Panc1 (cell line): Measurements from ENCODE around the gene PHF21A. TPM values are rescaled to one million over a fixed set of nuclear protein-coding genes. Genes with fewer than 3 reads are reported as not detected.

Experiments
- ATAC-seq: fragments of 200-7000 bp; cut with Tn5 transposase; 2 replicates; pipeline ENCODE4 v1.9.1; 2020; ENCODE audit warnings: mild to moderate bottlenecking, moderate library complexity
- BruUV-seq: library from RNA; stranded (reverse); fragments of 400-500 nt; replicated peaks from 2 replicates; lab custom pipeline; 2021; lab: Mats Ljungman, UMichigan
- CTCF ChIA-PET: fragments of 300-600 bp; sonication (Branson Sonifier 250); formaldehyde crosslinking; loops from one replicate; lab custom pipeline; 2022; ENCODE audit warnings: antibody characterized with exemption; lab: Charles Lee
- POLR2A ChIA-PET: fragments of 300-600 bp; sonication (Branson Sonifier 250); formaldehyde crosslinking; loops from one replicate; lab custom pipeline; 2022; ENCODE audit warnings: antibody characterized with exemption; lab: Charles Lee
- DNase-seq: peaks from one replicate; pipeline ENCODE4 v3.0.0-alpha.2; 2010; ENCODE audit warnings: low read depth, low spot score
- H3K27ac ChIP-seq: 2 replicates; pipeline ENCODE4 v1.5.1; 2011; ENCODE audit warnings: mild to moderate bottlenecking, low read length, inconsistent platforms
- H3K27me3 ChIP-seq: fragments of 200-500 bp; sonication (Bioruptor generic); 2 replicates; pipeline ENCODE4 v1.6.0; 2014; ENCODE audit warnings: low read length, inconsistent platforms; ENCODE audit not compliant: control insufficient read depth, insufficient read depth
- H3K36me3 ChIP-seq: fragments of 200-500 bp; sonication (Bioruptor generic); 2 replicates; pipeline ENCODE4 v1.5.1; 2014; ENCODE audit warnings: inconsistent platforms, mild to moderate bottlenecking, low read length, moderate library complexity; ENCODE audit not compliant: control insufficient read depth, insufficient read depth
- H3K4me1 ChIP-seq: 2 replicates; pipeline ENCODE4 v1.5.1; 2011; ENCODE audit warnings: inconsistent platforms, mild to moderate bottlenecking, low read length, moderate library complexity; ENCODE audit not compliant: control insufficient read depth, insufficient read depth
- H3K4me3 ChIP-seq, 2 experiments: 2 replicates each; pipeline ENCODE4 v1.5.1; 2011 to 2012; ENCODE audit warnings: low read depth in 2 of 2, low read length in 2 of 2, mild to moderate bottlenecking in 2 of 2, inconsistent platforms in 1 of 2, moderate library complexity in 1 of 2
- H3K9me3 ChIP-seq: fragments of 200-500 bp; sonication (Bioruptor generic); 2 replicates; pipeline ENCODE4 v1.5.1; 2014; ENCODE audit warnings: low read depth, mild to moderate bottlenecking, inconsistent platforms, low read length, moderate library complexity; ENCODE audit not compliant: control insufficient read depth, insufficient read depth
- CTCF ChIP-seq: fragments of 450-650 bp; IDR thresholded peaks from 2 replicates; pipeline ENCODE4 v1.5.1; 2017; ENCODE audit warnings: mild to moderate bottlenecking
- POLR2AphosphoS5 ChIP-seq: IDR thresholded peaks from 2 replicates; pipeline ENCODE4 v1.6.1; 2012; ENCODE audit warnings: mild to moderate bottlenecking, low read depth, low read length, moderate library complexity
- SIN3A ChIP-seq: IDR thresholded peaks from 2 replicates; pipeline ENCODE4 v1.6.1; 2012; ENCODE audit warnings: low read depth, mild to moderate bottlenecking, low read length, moderate library complexity, borderline replicate concordance; ENCODE audit not compliant: insufficient read depth
- TCF7L2 ChIP-seq: IDR thresholded peaks from 2 replicates; pipeline ENCODE4 v1.6.1; 2011; ENCODE audit warnings: mild to moderate bottlenecking, low read depth, low read length, inconsistent platforms
- in situ Hi-C: cut with HindIII; loops from 2 replicates; pipeline ENCODE4 v1.10.0; 2016; ENCODE audit warnings: low sequenced_read_pairs, low pct_unique_long_range_greater_than_20kb
- intact Hi-C: fragments of 100-400 bp; cut with micrococcal nuclease; formaldehyde crosslinking; loops from one replicate; pipeline ENCODE4 v1.10.0; 2022; ENCODE audit not compliant: unreplicated experiment
- total RNA-seq: library from RNA; stranded (reverse); gene quantifications from one replicate; pipeline ENCODE4 v1.2.1, GENCODE V29; 2021; ENCODE audit not compliant: unreplicated experiment
- TF ChIP-seq, protein P1 (sequence below), 2 experiments: IDR thresholded peaks; 2 replicates each; pipeline ENCODE4 v1.6.1; 2011 to 2012; ENCODE audit warnings: low read depth in 2 of 2, control low read depth in 1 of 2, low read length in 1 of 2, mild to moderate bottlenecking in 1 of 2, moderate library complexity in 1 of 2; ENCODE audit not compliant: insufficient read depth in 1 of 2

Gene PHF21A
- total RNA-seq, 1 experiment from 2014 or later = 45.7 TPM

- POLR2A ChIA-PET = no interaction called here
- intact Hi-C loops = no loop called here
- no peak for DNase-seq
- Histone ChIP-seq H3K9me3 (no peaks in the 10 kb centered on the region), H3K4me3 (no peak overlapping the region), H3K36me3 (peaks cover 20% of the 10 kb centered on the region), H3K27ac (no peak overlapping the region), H3K27me3 (no peaks in the 10 kb centered on the region), H3K4me1 (no peaks in the 10 kb centered on the region)
- ATAC-seq = no peak
- no TSS peak for BruUV-seq
- CTCF ChIA-PET = interaction anchor here (1.0 kb wide), 1 partner anchor 19 kb away, joined by 3 read pairs; no protein-coding TSS in a partner anchor
- in situ Hi-C loops = no loop called here
- TF ChIP-seq POLR2AphosphoS5 = no peak
Observed at GRCh38 chr11:45968901-45969300, 152.4 kb downstream of the PHF21A start.

DNA sequence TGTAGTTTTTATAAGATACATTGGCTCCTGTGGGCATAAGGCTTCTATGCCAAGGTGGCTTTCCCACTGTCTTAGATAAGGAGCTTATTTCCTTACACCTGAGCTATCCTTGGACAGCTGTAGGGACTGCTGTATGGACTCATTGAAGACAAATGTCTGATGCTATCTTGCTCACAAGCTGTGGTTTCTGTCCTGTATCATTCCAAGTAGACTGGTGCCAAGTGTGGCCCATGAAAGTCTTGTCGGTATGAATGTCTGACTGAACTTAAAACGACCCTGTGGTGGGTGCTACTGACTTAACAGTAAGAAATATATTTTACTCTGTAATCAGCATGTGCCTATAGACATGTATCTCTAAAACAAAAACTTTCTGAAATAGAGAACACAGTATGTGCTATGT lies 153.7 kb downstream of the PHF21A start:
- intact Hi-C loops = no loop called here
- CTCF ChIA-PET = no interaction called here
- in situ Hi-C loops = no loop called here
- no TSS peak for BruUV-seq
- Histone ChIP-seq H3K4me1 (no peaks in the 10 kb centered on the region), H3K36me3 (peaks cover 21% of the 10 kb centered on the region), H3K9me3 (no peaks in the 10 kb centered on the region), H3K4me3 (no peak overlapping the region), H3K27ac (no peak overlapping the region), H3K27me3 (no peaks in the 10 kb centered on the region)
- TF ChIP-seq, protein P1, sequence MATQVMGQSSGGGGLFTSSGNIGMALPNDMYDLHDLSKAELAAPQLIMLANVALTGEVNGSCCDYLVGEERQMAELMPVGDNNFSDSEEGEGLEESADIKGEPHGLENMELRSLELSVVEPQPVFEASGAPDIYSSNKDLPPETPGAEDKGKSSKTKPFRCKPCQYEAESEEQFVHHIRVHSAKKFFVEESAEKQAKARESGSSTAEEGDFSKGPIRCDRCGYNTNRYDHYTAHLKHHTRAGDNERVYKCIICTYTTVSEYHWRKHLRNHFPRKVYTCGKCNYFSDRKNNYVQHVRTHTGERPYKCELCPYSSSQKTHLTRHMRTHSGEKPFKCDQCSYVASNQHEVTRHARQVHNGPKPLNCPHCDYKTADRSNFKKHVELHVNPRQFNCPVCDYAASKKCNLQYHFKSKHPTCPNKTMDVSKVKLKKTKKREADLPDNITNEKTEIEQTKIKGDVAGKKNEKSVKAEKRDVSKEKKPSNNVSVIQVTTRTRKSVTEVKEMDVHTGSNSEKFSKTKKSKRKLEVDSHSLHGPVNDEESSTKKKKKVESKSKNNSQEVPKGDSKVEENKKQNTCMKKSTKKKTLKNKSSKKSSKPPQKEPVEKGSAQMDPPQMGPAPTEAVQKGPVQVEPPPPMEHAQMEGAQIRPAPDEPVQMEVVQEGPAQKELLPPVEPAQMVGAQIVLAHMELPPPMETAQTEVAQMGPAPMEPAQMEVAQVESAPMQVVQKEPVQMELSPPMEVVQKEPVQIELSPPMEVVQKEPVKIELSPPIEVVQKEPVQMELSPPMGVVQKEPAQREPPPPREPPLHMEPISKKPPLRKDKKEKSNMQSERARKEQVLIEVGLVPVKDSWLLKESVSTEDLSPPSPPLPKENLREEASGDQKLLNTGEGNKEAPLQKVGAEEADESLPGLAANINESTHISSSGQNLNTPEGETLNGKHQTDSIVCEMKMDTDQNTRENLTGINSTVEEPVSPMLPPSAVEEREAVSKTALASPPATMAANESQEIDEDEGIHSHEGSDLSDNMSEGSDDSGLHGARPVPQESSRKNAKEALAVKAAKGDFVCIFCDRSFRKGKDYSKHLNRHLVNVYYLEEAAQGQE (IDR thresholded peaks at IDR 0.05; ENCODE audit: insufficient read depth in 1 of 2, low read depth in 2 of 2, low read length in 1 of 2) = no peak
- TF ChIP-seq SIN3A (no peak), POLR2AphosphoS5 (no peak), CTCF (no peak), TCF7L2 (no peak)
- ATAC-seq (no peak), DNase-seq (no peak)
- POLR2A ChIA-PET = interaction anchor here (0.6 kb wide), 1 partner anchor 135 kb away, joined by 3 read pairs; no protein-coding TSS in a partner anchor

DNA sequence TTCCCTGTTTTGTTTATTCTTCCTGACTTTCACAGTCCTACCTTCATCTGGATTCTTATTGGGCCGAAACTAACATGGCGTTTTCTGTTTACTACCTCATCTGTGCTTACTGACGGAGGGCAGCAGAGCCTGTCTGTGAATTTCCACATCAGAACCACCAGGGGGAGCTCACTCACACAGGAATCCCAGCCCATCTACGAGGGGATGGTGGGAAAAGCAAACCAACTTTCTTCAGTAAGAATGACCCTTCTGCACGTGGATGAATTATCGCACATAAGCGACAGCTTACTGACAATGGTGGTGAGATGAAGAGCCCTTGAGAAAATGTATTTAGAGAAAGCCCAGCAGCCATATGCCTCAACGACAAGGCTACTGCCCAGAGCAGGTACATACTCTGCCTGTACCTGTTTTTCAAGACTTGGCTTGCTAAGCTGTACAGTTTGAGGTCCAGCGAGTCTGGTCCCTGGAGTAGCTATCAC lies 156.3 kb downstream of the PHF21A start:
- ChIA-PET CTCF (interaction anchor here (0.6 to 2.4 kb wide), 13 partner anchors 13 to 348 kb away, joined by 3 to 20 read pairs (median 4); no protein-coding TSS in a partner anchor), POLR2A (interaction anchor here (0.6 to 1.0 kb wide), 2 partner anchors 9 to 17 kb away, joined by 3 read pairs; no protein-coding TSS in a partner anchor)
- no TSS peak for BruUV-seq
- peak; percentile 63 for DNase-seq
- ATAC-seq = peak; percentile 98
- peaks cover 15% of the 10 kb centered on the region for H3K36me3 ChIP-seq
- H3K9me3 ChIP-seq = no peaks in the 10 kb centered on the region
- intact Hi-C loops (loop anchor here (1.0 kb wide), 1 partner anchor 41 kb away; no protein-coding TSS in a partner anchor), in situ Hi-C loops (no loop called here)
- no peak overlapping the region for H3K27ac ChIP-seq
- TF ChIP-seq CTCF (peak; percentile 95), POLR2AphosphoS5 (no peak)
- no peaks in the 10 kb centered on the region for H3K4me1 ChIP-seq
- H3K4me3 ChIP-seq = no peak overlapping the region
- no peaks in the 10 kb centered on the region for H3K27me3 ChIP-seq
